ENCODE data around the gene ASIC3.
A peak's percentile ranks its signal among the peaks of the same experiment; 100 is the strongest.

Gene ASIC3

GRCh38 chr7:151058781-151059366 lies 10.5 kb downstream of the ASIC3 start:
- no peak for DNase-seq

DNA sequence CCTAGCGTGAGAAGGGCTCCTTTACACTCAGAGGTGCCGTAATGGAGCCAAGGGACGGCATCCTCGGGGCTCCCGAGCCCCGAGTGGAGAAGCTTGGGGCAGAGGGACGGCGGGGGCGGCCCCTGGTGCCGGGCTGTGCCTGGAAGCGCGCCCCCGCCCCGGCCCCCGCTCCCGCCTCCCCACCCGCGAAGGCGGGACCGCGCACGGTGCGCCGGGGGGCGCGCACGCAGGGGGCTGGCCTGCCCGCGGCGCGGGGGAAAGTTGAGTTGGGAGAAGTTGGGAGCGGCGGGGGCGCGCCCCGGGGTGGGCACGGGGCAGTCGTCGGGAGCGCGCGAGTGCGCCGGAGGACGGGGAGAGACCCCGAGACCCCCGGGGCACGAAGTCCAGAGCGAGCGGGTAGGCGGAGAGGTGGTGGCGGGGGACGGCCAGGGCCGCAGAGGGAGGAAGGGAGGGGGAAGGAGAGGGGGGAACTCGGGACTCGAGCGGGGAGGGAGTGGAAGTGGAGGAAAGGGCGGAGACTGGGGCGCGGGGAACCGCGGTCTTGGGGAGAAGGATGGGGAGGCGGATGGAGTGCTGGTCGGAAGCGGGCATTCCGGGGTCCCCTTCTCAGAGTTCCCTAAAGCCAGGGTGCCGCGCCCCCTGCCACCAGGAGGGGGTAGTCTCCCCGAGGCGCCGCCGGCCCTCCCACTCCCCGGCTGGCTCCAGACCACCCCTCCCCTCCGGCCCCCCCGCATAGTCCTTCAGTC lies 11.2 kb downstream of the ASIC3 start, which contains the start of gene SLC4A2:
TSS of gene SLC4A2 (plus strand) at position 223 of the 746 bp plus-strand sequence. CDS start 2,399 bp downstream, outside the sequence.
- DNase-seq = peak; percentile 70

GRCh38 chr7:151060113-151060415 lies 11.7 kb downstream of the ASIC3 start:
- no peak for DNase-seq

DNA sequence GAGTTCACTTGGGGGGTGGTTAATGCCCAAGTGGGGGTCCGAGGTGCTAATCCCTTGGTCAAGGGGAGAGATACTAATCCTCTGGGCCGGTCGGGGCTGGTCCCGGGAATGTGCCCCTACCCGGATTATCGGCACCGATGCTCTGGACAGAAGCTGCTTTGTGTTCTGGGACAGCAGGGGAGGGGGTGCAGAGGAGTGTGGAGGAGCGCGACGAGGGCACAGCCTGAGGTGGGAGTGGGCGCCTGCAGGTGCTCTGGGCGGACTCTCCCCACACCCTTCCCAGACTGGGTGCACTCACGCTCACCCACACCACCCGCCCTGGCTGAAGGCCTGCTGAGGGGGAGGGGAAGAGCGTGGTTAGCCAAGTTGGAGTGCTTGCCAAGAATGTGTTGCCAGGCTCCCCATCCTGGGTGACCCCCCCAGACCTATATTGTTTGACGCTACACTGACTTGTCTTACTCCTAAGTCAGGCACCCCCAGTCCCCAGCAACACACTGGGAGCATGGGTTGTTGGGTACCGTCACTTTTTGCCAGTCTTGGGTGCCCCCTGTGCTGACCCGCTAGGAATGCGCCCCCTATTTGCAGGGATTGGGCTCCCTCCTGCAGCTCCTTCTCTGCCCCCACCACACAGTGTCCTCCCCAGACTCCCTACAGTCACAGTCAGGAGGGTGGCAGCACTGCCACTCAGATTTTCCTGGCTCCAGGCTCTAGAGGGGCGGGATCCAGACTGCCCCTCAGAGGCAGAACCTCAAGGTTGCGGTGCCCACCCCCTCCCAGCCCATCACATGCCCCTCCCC lies 12.3 kb downstream of the ASIC3 start:
- DNase-seq = no peak

DNA sequence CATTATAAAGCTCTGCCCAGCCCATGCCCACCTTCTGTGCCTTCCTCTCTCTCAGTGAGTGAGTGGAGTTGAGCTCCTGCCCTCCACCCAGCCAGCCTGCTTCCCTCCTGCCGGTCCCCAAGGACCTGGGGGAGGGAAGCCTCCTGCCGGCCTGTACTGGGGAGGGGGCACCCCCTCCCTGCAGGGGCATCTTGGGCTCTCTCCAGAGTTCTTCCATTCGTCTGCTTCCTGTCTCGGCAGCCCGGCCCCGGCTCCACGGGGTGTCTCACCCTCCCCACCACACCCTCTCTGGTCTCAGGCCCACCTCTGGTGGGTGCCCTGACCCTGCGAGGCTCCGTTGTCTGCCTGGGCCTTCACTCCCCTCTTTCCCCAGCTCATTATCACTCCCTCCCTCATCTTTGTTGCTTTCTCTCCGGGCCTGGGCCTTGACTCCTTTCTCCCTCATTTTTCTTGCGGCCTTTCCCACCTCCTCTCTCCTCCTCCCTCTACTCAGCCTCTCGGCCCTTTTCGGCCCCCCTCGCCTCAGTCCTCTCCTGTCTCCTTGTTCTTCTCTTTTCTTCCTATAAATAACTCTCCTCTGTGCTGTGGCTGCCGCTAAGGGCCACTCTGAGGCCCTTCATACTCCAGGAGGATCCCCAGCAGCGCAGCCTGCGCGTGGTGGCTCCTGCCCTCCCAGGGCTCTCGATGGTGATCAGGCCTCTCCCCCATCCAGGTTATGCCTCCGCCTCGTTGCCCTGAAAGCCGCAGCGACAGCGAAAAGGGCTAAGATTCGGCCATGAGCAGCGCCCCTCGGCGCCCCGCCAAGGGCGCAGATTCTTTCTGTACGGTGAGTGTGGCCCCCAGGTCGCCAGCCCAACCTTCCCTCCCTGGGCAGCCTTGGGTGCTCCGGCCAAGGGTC lies 13.1 kb downstream of the ASIC3 start:
- no peak for DNase-seq

DNA sequence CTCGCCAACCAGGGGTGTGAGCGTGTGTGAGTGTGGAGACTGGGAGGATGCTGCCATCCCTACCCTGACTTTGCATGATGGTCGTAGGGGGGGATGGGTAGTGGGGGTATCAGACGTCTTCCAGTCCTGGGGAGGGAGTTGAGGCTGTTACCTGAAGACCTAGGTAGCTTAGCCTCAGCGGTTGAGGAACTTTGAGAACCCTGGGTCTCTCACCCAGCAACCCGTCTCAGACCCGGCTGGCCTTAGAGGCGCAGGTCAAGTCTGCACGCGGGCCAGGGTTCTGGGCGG lies 13.7 kb downstream of the ASIC3 start:
- no peak for DNase-seq

GRCh38 chr7:151062399-151063211 lies 14.3 kb downstream of the ASIC3 start:
- DNase-seq = no peak

DNA sequence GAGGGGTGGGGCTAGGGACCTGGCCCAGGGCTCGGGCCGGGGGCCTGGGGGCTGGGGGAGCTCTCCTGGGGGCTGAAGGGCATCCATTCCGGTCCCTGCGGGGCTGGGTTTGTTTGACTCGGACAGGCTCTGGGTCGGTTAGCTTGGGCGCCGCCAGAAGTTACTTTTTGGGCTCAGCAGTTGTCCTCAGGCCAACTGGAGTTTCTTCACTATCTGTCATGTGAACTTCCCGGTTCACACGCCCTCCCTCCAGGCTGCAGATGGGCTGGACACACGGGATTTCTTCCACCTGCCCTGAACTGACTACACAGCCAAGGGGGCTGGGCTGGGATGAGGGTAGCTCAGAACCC lies 14.9 kb downstream of the ASIC3 start:
- no peak for DNase-seq

GRCh38 chr7:151064454-151064853 lies 16.1 kb downstream of the ASIC3 start:
- no peak for DNase-seq

GRCh38 chr7:151064993-151065392 lies 16.7 kb downstream of the ASIC3 start:
- no peak for DNase-seq

- no peak for DNase-seq
These were observed 17.2 kb downstream of the ASIC3 start for GRCh38 chr7:151065516-151065915.

- DNase-seq = no peak
These were observed 18.1 kb downstream of the ASIC3 start for GRCh38 chr7:151066273-151066974.

DNA sequence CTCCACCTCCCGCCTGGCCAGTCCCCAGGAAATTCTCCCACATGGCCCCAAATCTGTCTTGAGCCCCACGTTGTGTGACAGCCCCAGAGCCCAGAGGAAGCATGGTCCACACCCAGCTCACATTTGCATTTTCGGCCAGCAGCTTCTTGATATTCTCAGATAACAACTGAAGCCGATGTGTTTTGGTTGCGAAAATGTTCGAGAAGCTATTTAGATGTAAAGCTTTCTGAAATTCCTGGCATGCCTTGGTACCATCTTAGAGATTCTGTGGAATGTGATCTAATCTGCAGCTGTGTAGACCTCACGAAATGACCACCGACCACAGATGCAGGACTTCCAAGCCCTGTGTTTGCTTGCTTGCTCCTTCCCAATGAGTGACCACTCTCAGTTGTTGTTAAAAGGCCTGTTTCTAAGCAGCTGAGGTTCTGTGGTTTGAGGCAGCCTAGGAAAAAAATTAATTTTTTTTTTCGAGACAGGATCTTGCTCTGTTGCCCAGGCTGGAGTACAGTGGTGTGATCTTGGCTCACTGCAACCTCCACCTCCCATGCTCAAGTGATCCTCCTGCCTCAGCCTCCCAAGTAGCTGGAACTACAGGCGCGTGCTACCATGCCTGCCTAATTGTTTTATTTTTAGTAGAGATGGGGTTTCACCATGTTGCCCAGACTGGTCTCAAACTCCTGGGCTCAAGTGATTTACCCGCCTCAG lies 19.9 kb downstream of the ASIC3 start:
- DNase-seq = no peak

- DNase-seq = no peak
These were observed 21.7 kb downstream of the ASIC3 start for GRCh38 chr7:151069841-151070573.

GRCh38 chr7:151070574-151070960 lies 22.2 kb downstream of the ASIC3 start:
- DNase-seq = no peak

GRCh38 chr7:151071032-151071866 lies 22.9 kb downstream of the ASIC3 start:
- DNase-seq = no peak

GRCh38 chr7:151073990-151074389 lies 25.7 kb downstream of the ASIC3 start:
- DNase-seq = no peak

GRCh38 chr7:151074817-151075661 lies 26.7 kb downstream of the ASIC3 start:
- DNase-seq = no peak

GRCh38 chr7:151075662-151075971 lies 27.3 kb downstream of the ASIC3 start:
- DNase-seq = no peak

Data from activated CD4-positive, CD25-positive, alpha-beta regulatory T cell treated with anti-CD3 and anti-CD28 coated beads, Interleukin-2, amount 50 U/mL, for 72 hours (primary cell).